GM19240 (cell line): Measurements from ENCODE around the gene PC.
"Not testable (repeated sequence)": the region's sequence is repeated elsewhere in the genome, so short reads cannot be mapped to it uniquely, and the experiment has no call there.

ENCODE experiments used
- DNase-seq: peaks from one replicate; pipeline ENCODE4 v3.0.0; 2011; ENCODE audit warnings: low spot score; ENCODE audit not compliant: insufficient read length

Gene PC

GRCh38 chr11:66845143-66845875, 112.9 kb downstream of the PC start:
- DNase-seq, result no peak

DNA sequence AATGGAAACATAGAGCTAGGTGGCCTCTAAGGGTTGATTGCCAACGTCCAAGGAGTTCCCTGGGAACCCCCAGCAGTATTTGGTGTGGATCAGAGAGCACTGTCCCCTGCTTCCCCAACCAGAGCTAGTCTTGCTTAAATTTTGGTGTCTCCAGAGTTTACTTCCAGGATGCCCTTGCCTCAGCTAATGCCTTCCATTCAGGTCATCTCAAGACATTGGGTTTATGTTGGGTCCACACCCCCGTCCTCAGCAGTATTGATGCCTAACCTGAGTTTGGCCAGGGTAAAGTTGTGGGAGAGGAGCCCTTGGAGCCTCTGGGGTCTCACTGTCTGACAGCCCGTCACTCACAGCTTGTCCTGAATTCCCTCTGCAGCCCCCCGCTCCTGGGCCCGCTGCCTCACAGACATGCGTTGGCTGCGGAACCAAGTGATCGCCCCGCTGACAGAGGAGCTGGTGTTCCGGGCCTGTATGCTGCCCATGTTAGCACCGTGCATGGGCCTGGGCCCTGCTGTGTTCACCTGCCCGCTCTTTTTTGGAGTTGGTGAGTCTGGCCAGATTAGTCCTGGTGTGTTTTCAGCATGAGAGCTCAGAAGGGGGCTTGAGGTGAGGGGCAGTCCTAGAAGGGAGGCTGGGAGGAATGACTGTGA, 113.6 kb downstream of the PC start:
- no peak for DNase-seq

DNA sequence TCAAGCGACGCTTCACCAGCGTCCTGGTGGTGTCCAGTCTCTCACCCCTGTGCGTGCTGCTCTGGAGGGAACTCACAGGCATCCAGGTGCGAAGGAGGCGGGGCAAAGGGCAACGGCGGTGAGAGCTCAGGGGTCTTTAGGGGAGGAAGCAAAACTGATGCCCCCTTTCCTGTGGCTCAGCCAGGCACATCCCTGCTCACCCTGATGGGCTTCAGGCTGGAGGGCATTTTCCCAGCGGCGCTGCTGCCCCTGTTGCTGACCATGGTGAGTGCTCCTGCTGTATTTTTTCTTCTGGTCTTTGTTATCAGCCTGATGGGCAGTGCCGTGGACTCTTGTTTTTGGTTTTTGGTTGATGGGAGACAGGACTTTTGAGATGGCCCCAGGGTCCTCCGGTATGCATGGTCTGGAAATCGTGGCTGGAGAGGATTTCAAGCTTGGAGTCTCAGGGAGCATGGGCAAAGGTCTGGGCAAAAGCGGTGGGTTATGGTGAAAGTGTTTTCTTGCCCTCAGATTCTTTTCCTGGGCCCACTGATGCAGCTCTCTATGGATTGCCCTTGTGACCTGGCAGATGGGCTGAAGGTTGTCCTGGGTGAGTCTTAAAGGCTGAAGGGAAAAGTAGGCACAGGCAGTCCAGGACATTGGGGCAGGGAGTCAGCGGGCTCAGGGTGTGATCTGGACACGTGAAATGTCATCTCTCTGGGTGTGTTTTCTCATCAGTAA, 114.2 kb downstream of the PC start:
- DNase-seq, result no peak

GRCh38 chr11:66842896-66843775, 115.0 kb downstream of the PC start, which contains the start of gene RCE1:
TSS of gene RCE1 (plus strand) at chr11:66843441. CDS start at chr11:66843456, 15 bp downstream.
- peak; percentile 88 for DNase-seq

DNA sequence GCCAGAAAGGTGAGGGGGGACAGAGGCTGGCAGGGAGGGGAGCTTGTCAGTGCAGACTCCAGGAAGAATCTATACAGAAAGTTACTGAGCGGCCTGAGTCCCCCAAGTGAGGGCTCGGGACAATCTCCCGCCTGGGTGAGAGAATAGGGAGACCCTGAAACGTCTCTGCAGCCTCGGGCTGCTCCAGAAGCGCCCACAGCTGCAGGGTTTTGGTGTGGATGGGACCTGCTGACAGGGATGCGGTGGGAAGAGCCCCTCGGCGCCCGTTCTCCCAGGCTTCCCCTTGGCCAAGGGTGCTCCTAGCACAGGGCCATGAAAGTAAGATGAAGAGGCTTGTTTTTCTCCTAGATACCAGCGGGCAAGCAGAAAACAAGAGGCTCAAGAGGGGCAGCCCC, 115.7 kb downstream of the PC start:
- DNase-seq, result no peak

DNA sequence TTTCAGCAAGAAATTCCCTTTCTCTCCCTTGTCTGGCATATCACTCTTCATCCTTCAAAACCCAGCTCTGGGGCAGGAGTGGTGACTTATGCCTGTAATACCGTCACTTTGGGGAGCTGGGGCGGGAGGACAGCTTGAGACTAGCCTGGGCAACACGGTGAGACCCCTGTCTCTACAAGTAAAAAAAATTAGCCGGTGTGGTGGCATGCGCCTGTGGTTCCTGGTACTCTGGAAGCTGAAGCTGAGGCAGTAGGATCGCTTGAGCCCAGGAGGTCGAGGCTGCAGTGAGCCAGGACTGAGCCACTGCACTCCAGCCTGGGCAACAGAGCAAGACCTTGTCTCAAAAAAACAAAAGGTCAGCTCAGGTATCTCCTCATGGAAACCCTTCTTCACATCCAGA, 116.3 kb downstream of the PC start:
- DNase-seq, result no peak

DNA sequence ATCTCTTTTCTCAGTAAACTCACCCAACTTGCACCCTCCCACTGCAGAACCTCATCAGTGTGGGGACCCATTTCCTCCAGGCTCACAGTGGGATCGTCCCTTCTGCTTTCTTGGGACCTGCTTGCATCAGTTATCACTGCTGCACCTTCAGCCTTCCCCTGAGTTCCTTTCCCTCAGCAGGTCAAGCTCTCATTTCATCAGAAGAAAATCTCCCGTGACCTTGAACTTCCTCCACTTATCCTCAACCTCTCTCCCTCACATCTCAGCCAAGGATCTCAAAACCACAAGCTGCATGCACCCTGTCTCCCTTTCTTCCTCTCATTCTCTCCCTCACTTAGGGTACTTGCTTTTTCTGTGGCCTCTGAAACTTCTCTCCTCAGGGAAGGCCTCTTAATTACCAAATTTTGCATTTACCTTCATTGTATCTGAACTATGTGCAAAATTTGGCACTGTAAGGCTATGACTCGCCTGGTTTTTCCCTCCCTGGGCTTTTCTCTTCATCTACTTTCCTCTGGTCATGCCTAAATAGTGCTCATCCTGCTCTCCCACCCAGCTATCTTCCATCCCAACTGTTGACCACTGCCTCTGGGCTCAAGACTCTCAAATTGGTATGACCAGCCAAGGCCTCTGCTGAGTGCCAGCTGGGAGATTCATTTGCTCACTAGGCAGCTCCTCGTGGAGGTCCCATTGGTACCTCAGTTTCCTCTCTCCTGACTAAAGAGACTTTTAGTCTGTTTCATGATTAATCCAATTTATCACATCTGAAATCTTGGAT, 117.7 kb downstream of the PC start:
- DNase-seq, result no peak

DNA sequence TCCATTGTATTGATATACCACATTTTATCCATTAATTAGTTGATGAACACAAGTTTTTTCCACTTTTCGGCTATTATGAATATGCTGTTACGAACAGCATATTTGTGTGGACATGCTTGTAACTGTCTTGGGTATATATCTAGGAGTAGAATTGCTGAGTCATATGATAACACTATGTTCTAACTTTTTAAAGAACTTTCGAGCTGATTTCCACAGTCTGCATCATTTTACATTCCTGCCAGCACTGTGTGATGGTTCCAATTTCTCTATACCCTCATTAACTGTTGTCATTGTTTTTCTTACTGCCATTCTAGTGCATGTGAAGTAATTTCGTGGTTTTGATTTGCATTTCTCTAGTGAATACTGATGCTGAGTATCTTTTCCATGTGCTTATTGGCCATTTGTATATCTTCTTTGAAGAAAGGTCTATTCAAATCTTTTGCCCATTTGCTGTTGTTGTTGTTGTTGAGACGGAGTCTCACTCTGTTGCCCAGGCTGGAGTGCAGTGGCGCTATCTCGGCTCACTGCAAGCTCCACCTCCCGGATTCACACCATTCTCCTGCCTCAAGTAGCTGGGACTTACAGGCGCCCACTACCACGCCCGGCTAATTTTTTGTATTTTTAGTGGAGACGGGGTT, 122.3 kb downstream of the PC start:
- no peak for DNase-seq

DNA sequence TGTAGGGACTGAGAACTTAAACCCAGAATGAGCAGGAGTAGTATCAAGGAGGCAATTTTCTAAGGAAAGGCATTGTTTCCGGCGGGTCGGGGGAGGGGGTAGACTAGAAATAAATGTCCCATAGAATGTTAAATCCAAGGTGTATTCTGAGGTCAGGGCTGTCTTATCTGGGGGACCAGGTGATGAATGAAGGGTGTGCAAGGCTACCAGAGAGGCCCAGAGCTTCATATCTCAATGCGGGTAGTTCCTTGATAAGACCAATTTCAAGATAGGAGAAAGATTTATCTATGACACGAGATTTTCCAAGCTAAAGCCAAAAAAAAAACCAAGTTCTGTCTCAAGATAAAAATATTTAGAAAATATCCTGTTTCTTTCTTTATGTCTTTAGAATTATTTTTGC, 123.2 kb downstream of the PC start:
- DNase-seq, result no peak

DNA sequence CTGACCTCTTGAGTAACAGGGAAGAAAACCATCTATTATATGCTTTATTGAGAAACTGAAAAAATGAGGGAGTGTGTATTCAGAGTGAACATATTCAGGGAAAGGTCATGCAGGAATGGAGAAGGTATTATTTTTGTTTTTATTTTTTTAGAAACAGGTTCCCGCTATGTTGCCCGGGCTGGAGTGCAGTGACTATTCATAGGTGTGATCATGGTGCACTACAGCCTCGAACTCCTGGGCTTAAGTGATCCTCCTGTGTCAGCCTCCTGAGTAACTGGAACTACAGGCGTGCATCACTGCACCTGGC, 123.7 kb downstream of the PC start:
- no peak for DNase-seq

DNA sequence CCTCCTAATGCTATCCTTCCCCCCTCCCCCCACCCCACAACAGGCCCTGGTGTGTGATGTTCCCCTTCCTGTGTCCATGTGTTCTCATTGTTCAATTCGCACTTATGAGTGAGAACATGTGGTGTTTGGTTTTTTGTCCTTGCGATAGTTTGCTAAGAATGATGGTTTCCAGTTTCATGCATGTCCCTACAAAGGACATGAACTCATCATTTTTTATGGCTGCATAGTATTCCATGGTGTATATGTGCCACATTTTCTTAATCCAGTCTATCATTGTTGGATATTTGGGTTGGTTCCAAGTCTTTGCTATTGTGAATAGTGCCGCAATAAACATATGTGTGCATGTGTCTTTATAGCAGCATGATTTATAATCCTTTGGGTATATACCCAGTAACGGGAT, 133.6 kb downstream of the PC start:
- not testable (repeated sequence) for DNase-seq

DNA sequence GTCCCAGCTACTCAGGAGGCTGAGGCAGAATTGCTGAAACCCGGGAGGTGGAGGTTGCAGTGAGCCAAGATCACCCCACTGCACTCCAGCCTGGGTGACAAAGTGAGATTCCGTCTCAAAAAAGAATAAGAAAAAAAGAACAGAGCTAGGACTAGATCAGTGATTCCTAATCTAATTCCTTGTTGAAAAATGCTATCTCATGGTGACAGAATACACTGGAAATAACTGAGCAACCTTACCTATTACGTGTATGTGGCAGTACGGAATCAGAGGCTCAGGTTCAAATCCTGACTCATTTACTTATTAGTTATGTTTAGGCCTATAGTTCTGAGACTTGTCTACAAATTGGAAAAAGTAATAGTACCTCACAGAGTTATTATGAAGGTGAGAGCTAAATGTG, 134.5 kb downstream of the PC start:
- no peak for DNase-seq

- no peak for DNase-seq
These were observed 137.3 kb downstream of the PC start for GRCh38 chr11:66820901-66821300.

- no peak for DNase-seq
These were observed 137.8 kb downstream of the PC start for GRCh38 chr11:66820381-66820780.

DNA sequence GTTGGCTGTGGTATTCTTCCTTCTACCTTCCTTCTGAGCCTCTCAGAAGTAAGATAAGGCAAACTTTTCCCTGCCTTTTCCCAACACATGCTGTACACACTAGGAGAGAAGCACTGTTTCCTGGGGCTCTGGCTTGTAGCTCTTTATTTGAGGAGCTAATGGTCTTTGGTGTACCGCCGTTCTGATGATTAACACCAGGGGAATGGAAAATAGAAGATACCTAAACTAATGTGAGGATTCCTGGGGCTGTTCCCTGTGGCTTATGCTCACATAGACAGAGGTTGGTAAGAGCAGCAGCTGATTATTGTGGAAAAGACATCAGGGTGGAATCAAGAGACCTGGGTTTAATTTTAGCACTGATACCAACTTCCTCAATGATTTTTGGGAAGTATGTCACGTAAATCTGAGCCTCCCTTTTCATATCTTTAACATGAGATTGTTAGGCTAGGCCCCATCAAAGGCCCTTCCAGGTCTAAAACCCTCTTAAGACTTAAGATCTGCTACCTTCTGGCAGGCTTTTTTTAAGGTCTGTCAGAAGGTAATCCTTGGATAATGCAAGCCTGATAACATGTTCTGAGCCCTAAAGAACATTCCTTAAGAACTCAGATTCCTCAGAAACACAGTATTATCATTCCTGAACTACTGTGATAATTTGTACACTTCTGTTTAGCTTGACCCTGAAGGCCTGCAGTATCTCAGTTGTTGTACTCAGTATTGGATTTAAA, 139.8 kb downstream of the PC start:
- DNase-seq, result no peak

- no peak for DNase-seq
These were observed 142.5 kb downstream of the PC start for GRCh38 chr11:66815646-66816045.

GRCh38 chr11:66814678-66815077, 143.5 kb downstream of the PC start:
- no peak for DNase-seq

- DNase-seq, result no peak
These were observed 147.5 kb downstream of the PC start for GRCh38 chr11:66810576-66811185.

- DNase-seq, result no peak
These were observed 148.6 kb downstream of the PC start for GRCh38 chr11:66809592-66809991.
